ENCODE measurements around the gene TSPO. TPM values are rescaled to one million over a fixed set of nuclear protein-coding genes. Genes with fewer than 3 reads are reported as not detected.

Gene TSPO
- total RNA-seq, 1 experiment from 2014 or later: 243 TPM

DNA sequence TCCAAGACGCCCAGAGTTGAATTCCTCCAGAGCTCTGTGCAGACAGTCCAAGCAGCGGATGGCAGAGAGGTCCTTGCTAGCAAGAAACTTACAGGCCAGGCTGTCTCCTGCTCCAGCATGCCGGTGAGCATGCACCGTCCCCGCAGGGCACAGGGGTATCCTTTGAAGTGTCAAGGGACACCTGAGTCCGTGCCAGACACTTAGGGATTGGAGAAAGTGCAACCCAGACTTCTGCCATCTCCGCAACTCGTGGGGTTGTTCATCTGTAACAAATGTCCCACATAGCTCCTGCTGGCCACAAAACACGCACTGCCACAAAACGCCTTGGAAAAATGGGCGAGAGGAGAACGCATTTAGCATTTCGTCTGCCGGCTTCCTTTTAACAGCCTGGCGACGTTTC lies 13.3 kb downstream of the TSPO start:
- CTCF ChIA-PET: no interaction called here
- no peaks in the 10 kb centered on the region for H3K27me3 ChIP-seq (ENCODE audit: insufficient read depth, low read depth)

DNA sequence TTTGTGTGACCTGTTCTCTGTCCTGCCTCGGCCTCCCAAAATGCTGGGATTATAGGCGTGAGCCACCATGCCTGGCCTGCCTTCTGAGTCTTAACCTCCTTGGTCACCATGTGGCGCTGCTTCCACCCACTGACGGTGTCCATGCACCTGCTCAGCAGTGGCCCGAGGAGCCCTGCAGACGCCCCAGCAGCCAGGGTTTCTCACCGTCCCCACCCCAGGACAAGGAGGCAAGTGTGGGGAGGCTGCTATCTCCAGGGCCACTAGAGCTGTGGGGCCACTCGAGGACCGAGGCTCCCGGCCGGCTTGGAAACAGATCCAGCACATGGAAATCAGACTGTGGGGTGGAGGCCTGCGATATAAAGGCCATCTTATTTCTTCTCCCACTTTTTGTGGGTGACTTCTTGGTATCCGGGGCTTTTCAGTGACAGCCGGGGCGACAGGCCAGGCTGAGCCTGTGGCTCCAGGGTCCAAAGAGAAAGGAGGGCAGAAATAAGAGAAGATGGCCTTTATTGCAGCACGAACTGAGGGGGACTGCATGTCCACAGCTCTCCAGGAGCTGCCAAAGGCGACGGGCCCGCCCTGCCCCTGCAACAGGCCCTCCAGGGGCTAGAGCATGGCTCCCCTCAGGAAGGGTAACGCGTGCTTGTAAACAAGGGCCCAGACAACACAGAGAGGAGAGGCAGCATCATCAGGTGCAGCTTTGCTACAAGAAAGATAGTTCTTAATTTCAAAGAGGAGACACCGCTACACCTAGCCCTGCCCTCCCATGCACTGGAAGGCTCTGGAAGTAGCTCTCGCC lies 15.0 kb downstream of the TSPO start:
- Histone ChIP-seq H2AFZ (no peak overlapping the region), H3K4me1 (replicated peaks; ENCODE audit: insufficient read depth) (peaks cover 2% of the 10 kb centered on the region; the same call in 1 of the 2 replicates), H3K4me3 (no peak overlapping the region), H3K4me2 (no peak overlapping the region), H3K27ac (no peak overlapping the region), H3K9me2 (ENCODE audit: insufficient read depth) (no peaks in the 10 kb centered on the region), H4K20me1 (ENCODE audit: insufficient read depth) (peaks cover 22% of the 10 kb centered on the region), H3F3A (ENCODE audit: insufficient read depth, low read depth) (peaks cover 44% of the 10 kb centered on the region; the same call in 1 of the 2 replicates), H3K9me3 (ENCODE audit: insufficient read depth, low read depth) (no peaks in the 10 kb centered on the region), H3K27me3 (ENCODE audit: insufficient read depth, low read depth) (no peaks in the 10 kb centered on the region), H3K36me3 (ENCODE audit: low read depth) (peaks cover 13% of the 10 kb centered on the region; the same call in 1 of the 2 replicates), H3K79me2 (ENCODE audit: low read depth) (no peaks in the 10 kb centered on the region)
- intact Hi-C loops (cut with micrococcal nuclease; ENCODE audit: unreplicated experiment): no loop called here
- ChIA-PET CTCF (interaction anchor here (0.7 kb wide), 1 partner anchor 61 kb away, joined by 9 read pairs; no protein-coding TSS in a partner anchor), POLR2A (ENCODE audit: unreplicated experiment) (no interaction called here)
- no peak for TF ChIP-seq EZH2 (IDR thresholded peaks at IDR 0.05; ENCODE audit: low read depth)
- TF ChIP-seq CTCF (conservative IDR thresholded peaks at IDR 0.05): no peak
- no peak for DNase-seq
- no TSS peak for BruUV-seq (replicated peaks)

More for the DNA sequence above, 13.3 kb downstream of the TSPO start:
- intact Hi-C loops (cut with micrococcal nuclease; ENCODE audit: unreplicated experiment): no loop called here
- Histone ChIP-seq H4K20me1 (ENCODE audit: insufficient read depth) (peaks cover 28% of the 10 kb centered on the region), H3K4me1 (replicated peaks; ENCODE audit: insufficient read depth) (no peaks in the 10 kb centered on the region), H3K9me2 (ENCODE audit: insufficient read depth) (no peaks in the 10 kb centered on the region), H2AFZ (no peak overlapping the region), H3K4me2 (no peak overlapping the region), H3F3A (ENCODE audit: insufficient read depth, low read depth) (peaks cover 44% of the 10 kb centered on the region; the same call in 1 of the 2 replicates), H3K4me3 (no peak overlapping the region), H3K27ac (no peak overlapping the region), H3K36me3 (ENCODE audit: low read depth) (peaks cover 1% of the 10 kb centered on the region; the same call in 1 of the 2 replicates), H3K9me3 (ENCODE audit: insufficient read depth, low read depth) (no peaks in the 10 kb centered on the region), H3K79me2 (ENCODE audit: low read depth) (no peaks in the 10 kb centered on the region)
- peak in 1 of 2 experiments; percentile 24 for DNase-seq
- no TSS peak for BruUV-seq (replicated peaks)
- TF ChIP-seq EZH2 (IDR thresholded peaks at IDR 0.05; ENCODE audit: low read depth): no peak
- TF ChIP-seq CTCF (conservative IDR thresholded peaks at IDR 0.05): no peak
- POLR2A ChIA-PET (ENCODE audit: unreplicated experiment): interaction anchor here (0.6 kb wide), 1 partner anchor 733 kb away, joined by 4 read pairs; the partner anchor contains the start of gene NFAM1

DNA sequence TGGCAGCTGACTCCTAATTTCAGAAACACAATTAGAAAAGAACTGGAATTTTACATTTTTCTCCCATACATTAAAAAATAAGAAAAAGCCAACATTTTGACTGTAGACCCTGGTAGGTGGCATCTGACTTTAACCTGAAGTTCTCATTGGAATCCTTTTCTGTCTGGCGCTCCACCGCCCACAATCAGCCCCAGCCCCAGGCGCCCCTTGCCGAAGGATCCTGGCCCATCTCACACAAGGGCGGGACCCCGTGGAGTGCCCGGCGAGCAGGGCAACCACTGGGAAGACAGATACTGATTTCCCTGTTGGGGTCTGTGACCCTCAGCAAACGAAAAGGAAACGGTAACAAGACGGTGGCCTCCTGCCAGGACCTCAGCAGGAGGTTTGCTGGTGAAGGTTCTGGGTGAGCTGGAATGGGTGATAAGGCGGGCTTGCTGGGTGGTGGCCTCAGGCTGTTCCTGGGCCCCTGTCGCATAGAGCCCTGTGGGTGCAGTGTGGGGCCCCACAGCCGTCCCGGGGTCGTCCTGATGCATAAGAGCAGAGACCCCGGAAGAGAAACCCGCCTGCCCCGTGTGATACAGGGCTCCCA lies 15.7 kb downstream of the TSPO start:
- Histone ChIP-seq H3F3A (ENCODE audit: insufficient read depth, low read depth) (peaks cover 44% of the 10 kb centered on the region; the same call in 1 of the 2 replicates), H2AFZ (no peak overlapping the region), H3K27ac (no peak overlapping the region), H3K4me1 (replicated peaks; ENCODE audit: insufficient read depth) (peaks cover 9% of the 10 kb centered on the region), H3K9me2 (ENCODE audit: insufficient read depth) (no peaks in the 10 kb centered on the region), H3K4me2 (no peak overlapping the region), H3K79me2 (ENCODE audit: low read depth) (no peaks in the 10 kb centered on the region), H4K20me1 (ENCODE audit: insufficient read depth) (peaks cover 23% of the 10 kb centered on the region), H3K36me3 (ENCODE audit: low read depth) (peaks cover 15% of the 10 kb centered on the region; the same call in 1 of the 2 replicates), H3K9me3 (ENCODE audit: insufficient read depth, low read depth) (no peaks in the 10 kb centered on the region), H3K27me3 (ENCODE audit: insufficient read depth, low read depth) (no peaks in the 10 kb centered on the region), H3K4me3 (no peak overlapping the region)
- ChIA-PET POLR2A (ENCODE audit: unreplicated experiment) (no interaction called here), CTCF (no interaction called here)
- no peak for DNase-seq
- TF ChIP-seq EZH2 (IDR thresholded peaks at IDR 0.05; ENCODE audit: low read depth) (no peak), CTCF (conservative IDR thresholded peaks at IDR 0.05) (no peak)
- BruUV-seq (replicated peaks): TSS peak; percentile 3
- intact Hi-C loops (cut with micrococcal nuclease; ENCODE audit: unreplicated experiment): no loop called here

All from PC-9 (cell line).